Activated T-cell treated with anti-CD3 and anti-CD28 coated beads, Interleukin-2, amount 50 U/mL, for 4 hours (primary cell): ENCODE results near the gene NYAP1. TPM values are rescaled to one million over a fixed set of nuclear protein-coding genes. Genes with fewer than 3 reads are reported as not detected.
"Not testable (repeated sequence)": the region's sequence is repeated elsewhere in the genome, so short reads cannot be mapped to it uniquely, and the experiment has no call there.

Experiments used
- ATAC-seq, 2 donors: fragments of 200-7000 bp; cut with Tn5 transposase; one replicate each; pipeline ENCODE4 v1.10.0; 2021
- DNase-seq: peaks from one replicate; pipeline ENCODE4 v3.0.0-alpha.2; 2020
- H3K27me3 Mint-ChIP-seq: one replicate; pipeline ENCODE4 v1.8.0; 2021; ENCODE audit warnings: low read depth, mixed read lengths
- H3K36me3 Mint-ChIP-seq: one replicate; pipeline ENCODE4 v1.8.0; 2022; ENCODE audit warnings: mixed read lengths; ENCODE audit not compliant: insufficient read depth
- H3K4me1 Mint-ChIP-seq: one replicate; pipeline ENCODE4 v1.8.0; 2021; ENCODE audit warnings: low read depth, mixed read lengths
- H3K4me3 Mint-ChIP-seq: one replicate; pipeline ENCODE4 v1.8.0; 2021; ENCODE audit warnings: mild to moderate bottlenecking, moderate library complexity, mixed read lengths
- H3K9me3 Mint-ChIP-seq: one replicate; pipeline ENCODE4 v1.8.0; 2021; ENCODE audit warnings: mixed read lengths
- total RNA-seq, 3 donors: library from RNA; stranded (reverse); gene quantifications; one replicate each; pipeline ENCODE4 v1.2.1, GENCODE V29; 2021

NYAP1 gene
- under 1 TPM; 0.11 to 0.33 (median 0.18) TPM for total RNA-seq

DNA sequence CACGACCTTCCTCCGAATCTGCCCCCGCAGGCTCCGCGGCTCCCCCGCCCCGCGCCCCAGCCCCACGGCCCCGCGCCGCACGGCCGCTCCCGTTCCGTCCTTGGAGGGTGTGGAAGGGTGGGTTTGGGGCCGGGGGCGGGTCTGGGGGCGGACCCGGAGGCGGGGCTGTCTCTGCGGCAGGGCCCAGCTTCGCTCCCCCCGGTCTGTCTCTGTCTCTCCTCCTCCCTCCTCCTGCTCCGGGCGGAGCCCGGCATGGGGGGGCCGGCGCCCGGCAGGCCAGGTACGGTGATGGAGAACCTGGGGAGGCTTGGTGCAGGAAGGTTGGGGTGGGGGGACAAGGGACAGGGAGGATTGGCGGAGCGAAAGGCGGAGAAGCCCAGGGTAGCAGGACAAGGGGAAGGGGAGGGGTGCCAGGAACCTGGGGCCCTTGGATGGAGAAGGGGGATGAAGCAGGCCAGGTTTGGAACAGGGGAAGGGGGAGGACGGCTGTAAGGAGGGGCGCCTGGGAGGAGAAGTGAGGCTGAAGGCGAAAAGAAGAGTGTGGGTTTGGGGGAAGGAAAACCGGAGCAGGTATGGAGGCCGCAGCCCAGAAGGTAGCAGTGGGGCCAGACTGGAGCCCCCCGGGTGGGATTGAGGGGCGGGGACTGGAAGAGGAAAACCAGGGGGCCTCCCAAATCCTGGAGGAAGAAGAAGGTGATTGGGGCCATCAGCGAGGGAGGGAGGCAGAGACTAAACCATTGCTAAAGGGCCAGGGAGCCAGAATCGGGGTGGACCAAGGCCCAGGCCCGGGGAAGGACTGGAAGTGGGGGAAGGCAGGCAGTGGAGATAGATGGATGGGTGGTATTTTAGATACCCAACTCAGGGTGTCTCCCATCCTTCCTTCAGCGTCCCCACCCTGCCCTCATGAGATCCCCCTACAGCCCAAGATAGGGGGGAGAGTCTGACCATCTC, at the start of gene NYAP1:
Gene NYAP1 (plus strand): TSS at position 206 of the 951 bp plus-strand sequence. CDS start 1,385 bp downstream, outside the sequence.
- peak; percentile 39 to 46 for ATAC-seq
- no peaks in the 10 kb centered on the region for H3K36me3 Mint-ChIP-seq
- DNase-seq = peak; percentile 46
- H3K4me1 Mint-ChIP-seq = peaks cover 17% of the 10 kb centered on the region
- H3K4me3 Mint-ChIP-seq = peak within 1 kb of the TSS; percentile 81
- H3K27me3 Mint-ChIP-seq = no peaks in the 10 kb centered on the region
- H3K9me3 Mint-ChIP-seq = no peaks in the 10 kb centered on the region

DNA sequence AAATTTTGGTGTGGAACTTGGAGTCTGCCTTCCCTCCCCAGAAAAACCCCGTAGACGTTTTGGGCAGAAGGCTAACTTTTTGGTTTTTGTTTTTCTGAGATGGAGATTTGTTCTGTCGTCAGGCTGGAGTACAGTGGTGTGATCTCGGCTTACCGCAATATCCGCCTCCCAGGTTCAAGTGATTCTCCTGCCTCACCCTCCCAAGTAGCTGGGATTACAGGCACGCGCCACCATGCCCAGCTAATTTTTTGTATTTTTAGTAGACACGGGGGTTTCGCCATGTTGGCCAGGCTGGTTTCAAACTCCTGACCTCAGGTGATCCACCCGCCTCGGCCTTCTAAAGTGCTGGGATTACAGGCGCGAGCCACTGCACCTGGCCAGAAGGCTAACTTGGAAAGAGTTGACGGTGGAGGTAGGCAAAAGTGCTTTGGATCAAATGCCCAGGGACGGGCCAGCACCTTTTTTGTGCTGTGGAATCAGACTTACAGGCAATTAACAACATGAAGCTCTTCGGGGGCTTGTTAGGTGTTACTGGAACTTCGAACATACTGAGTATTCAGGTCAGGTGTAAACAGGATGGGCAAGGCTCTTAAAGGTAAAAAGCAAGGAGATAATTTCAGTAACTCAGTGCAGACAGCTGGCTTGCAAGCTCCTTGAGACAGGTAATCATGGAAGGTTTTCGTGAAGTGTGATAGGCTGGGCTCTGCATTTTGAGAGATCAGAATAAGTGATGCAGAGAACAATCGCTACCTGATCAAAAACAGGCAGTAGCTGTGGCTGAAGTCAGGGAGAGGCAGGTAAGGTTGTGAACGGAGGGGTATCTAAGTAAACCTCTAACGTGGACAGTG, 49.2 kb upstream of the NYAP1 start:
- ATAC-seq = no peak
- no peak for DNase-seq
- Mint-ChIP-seq H3K27me3 (no peaks in the 10 kb centered on the region), H3K4me1 (peaks cover 44% of the 10 kb centered on the region), H3K36me3 (peaks cover 33% of the 10 kb centered on the region), H3K9me3 (no peaks in the 10 kb centered on the region), H3K4me3 (peak overlapping the region; percentile 90)

DNA sequence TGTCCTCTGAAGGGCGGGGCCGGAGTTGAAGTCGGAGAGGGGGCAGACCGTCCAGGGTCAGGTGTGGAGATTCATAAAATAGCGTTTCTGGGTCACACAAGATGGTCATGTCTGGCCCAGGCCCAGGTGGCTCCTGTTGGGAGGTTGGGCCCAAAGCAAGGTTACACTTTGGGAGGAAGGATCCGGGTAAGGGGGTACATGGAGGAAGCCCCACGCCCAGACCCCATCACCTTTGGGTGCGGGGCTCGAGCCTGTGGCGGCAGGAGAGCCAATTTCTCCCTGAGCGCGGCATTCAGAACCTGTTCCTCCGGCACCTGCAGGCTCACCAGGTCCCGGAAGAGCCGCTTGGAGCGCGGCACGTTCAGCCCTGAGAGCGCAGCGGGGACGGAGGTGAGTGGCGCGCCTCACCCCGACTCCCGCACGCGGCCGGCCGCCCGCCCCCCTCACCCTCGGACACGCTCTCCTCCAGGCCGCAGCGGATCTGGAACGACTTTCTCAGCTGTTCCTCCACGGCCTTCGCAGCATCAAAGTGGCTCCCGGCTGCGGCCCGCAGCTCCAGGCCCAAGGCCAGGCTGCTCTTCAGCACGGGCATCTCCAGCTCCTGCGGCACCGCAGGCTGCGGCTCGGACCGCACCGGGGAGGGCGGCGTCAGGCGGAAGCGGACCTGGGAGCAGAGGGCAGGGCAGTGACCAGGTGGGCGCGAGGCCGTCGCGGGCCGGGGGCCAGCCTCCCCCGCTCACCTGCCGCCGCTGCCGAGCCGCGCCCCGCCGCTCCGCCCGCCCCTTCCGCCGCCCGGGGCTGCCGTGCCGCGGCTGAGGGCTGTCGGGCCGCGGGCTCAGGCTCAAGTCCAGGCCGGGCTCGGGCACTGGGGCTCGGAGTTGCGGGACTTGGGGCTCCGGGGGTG, 48.1 kb upstream of the NYAP1 start:
- ATAC-seq = peak; percentile 48 to 49
- H3K4me3 Mint-ChIP-seq = peak overlapping the region; percentile 93
- no peaks in the 10 kb centered on the region for H3K9me3 Mint-ChIP-seq
- peak; percentile 42 for DNase-seq
- peaks cover 31% of the 10 kb centered on the region for H3K36me3 Mint-ChIP-seq
- H3K27me3 Mint-ChIP-seq = no peaks in the 10 kb centered on the region
- H3K4me1 Mint-ChIP-seq = peaks cover 42% of the 10 kb centered on the region

DNA sequence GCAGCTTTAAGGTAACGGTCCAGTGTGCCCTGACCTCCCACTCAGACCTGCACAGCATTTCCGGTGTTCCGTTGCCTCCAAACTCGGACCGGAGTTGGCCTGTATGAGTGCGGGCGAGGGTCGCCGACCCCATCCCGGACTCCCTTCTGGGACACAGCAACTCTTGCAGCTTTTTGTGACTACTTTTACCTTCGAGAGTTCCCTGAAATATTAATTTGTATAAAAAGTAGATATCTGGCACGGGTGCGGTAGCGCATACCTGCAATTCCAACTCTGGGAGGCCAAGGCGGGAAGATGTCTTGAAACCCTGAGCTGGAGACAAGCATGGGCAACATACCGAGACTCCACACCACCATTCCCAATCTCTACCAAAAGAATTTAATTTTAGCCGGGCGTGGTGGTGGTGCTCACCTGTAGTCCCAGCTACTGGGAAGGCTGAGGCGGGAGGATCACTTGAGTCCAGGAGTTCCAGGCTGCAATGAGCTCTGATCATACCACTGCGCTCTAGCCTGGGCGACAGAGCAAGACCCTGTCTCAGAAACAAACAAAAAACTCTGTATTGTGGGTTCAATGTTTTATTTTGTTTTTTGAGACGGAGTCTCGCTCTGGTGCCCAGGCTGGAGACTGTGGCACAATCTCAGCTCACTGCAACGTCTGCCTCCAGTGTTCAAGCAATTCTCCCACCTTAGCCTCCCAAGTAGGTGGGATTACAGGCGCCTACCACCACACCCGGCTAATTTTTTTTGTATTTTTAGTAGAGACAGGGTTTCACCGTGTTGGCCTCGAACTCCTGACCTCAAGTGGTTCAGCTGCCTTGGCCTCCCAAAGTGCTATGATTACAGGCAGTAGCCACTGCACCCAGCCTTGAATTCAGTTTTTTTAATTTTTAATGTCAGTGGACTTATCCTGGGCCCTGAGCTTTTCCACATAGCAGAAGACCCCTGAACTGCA, 46.3 kb upstream of the NYAP1 start:
- DNase-seq (no peak), ATAC-seq (no peak)
- Mint-ChIP-seq H3K27me3 (no peaks in the 10 kb centered on the region), H3K9me3 (no peaks in the 10 kb centered on the region), H3K36me3 (peaks cover 24% of the 10 kb centered on the region), H3K4me3 (peak overlapping the region; percentile 16), H3K4me1 (peaks cover 27% of the 10 kb centered on the region)

DNA sequence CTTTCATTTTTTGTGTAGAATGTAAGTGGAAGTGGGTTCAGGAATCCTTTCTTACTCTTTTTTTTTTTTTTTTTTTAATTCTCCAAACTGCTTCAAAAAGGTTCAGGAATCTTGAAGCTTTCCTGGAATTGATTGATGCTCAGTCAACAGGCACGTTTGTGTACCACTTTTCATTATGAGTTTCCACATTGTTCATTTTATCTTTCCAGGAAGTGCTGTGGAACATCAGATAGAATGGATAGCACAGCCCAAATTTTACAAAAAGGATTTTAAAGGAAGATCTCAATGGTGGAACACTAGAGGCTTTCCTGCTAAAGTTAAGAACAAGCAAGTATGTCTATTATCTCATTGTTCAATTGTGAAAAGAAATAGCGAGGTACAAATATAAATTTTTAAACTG, 45.6 kb upstream of the NYAP1 start:
- Mint-ChIP-seq H3K4me1 (peaks cover 22% of the 10 kb centered on the region), H3K27me3 (no peaks in the 10 kb centered on the region), H3K9me3 (no peaks in the 10 kb centered on the region), H3K4me3 (no peak overlapping the region), H3K36me3 (peaks cover 19% of the 10 kb centered on the region)
- ATAC-seq (no peak), DNase-seq (no peak)

DNA sequence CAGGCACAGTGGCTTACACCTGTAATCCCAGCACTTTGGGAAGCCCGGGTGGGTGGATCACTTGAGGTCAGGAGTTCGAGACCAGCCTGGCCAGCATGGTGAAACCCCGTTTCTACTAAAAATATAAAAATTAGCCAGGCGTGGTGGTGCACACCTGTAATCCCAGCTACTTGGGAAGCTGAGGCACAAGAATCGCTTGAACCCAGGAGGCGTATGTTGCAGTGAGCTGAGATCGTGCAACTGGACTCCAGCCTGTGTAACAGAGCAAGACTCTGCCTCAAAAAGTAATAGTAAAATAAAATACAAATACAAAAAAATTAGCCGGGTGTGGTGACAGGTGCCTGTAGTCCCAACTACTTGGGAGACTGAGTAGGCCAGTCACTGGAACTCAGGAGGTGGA, 45.0 kb upstream of the NYAP1 start:
- H3K4me1 Mint-ChIP-seq = peaks cover 17% of the 10 kb centered on the region
- not testable (repeated sequence) for ATAC-seq, H3K9me3 Mint-ChIP-seq, DNase-seq, H3K4me3 Mint-ChIP-seq, H3K27me3 Mint-ChIP-seq
- peaks cover 16% of the 10 kb centered on the region for H3K36me3 Mint-ChIP-seq

DNA sequence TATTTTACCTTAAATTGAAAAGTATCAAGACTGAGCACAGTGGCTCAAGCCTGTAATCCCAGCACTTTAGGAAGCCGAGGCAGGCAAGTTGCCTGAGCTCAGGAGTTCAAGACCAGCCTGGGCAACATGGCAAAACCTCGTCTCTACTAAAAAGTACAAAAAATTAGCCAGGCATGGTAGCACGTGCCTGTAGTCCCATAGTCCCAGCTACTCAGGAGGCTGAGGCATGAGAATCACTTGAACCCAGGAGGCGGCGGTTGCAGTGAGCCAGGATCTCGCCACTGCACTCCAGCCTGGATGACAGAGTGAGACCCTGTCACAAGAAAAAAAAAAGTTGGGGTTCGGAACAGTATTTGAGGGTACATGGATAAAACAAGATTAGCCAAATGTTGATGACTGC, 44.5 kb upstream of the NYAP1 start:
- not testable (repeated sequence) for ATAC-seq, H3K4me3 Mint-ChIP-seq, H3K27me3 Mint-ChIP-seq, DNase-seq, H3K9me3 Mint-ChIP-seq
- H3K36me3 Mint-ChIP-seq = peaks cover 13% of the 10 kb centered on the region
- peaks cover 14% of the 10 kb centered on the region for H3K4me1 Mint-ChIP-seq

DNA sequence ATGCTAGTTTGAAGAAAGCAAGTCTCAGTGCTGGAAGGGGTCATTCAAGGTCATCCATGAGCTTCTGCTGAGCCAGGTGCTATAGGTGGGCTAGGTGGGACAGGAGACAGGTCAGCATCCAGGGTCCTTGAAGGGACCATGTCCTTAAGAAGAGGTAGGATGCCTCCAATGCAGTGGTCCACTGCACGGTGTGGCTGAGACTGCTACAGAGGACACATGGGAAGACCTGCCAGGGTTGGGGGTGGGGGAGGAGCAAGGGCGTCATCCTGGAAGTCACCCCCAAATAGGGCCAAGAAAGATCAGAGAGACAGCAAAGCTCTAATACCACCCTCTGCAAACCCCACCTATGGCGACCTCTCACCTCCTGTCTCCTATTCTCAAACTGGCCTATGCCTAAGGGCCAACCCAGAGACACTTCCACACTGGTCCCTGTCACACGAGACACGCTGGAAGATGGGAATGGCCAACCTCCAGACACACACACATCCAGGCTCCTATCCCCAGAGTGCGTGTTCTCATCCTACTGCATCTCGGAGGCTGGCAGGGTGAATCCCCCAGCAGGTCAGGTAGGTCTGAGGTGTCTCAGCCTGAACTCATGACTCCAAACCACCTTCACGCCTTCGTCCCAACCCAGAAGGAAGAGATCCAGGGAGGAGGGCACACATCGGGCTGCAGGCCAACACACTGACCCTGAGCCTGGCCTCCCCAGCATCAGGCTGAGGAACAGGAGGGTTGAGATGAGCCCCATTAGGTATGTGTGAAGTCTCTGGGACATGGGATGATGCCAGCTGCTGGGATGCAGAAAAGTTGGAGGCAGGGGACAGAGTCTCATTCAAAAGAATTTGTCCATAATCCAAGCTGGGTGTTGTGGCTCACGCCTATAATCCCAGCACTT, 41.8 kb upstream of the NYAP1 start:
- Mint-ChIP-seq H3K9me3 (no peaks in the 10 kb centered on the region), H3K4me3 (no peak overlapping the region), H3K36me3 (no peaks in the 10 kb centered on the region), H3K27me3 (no peaks in the 10 kb centered on the region), H3K4me1 (peaks cover 14% of the 10 kb centered on the region)
- ATAC-seq (no peak), DNase-seq (no peak)

DNA sequence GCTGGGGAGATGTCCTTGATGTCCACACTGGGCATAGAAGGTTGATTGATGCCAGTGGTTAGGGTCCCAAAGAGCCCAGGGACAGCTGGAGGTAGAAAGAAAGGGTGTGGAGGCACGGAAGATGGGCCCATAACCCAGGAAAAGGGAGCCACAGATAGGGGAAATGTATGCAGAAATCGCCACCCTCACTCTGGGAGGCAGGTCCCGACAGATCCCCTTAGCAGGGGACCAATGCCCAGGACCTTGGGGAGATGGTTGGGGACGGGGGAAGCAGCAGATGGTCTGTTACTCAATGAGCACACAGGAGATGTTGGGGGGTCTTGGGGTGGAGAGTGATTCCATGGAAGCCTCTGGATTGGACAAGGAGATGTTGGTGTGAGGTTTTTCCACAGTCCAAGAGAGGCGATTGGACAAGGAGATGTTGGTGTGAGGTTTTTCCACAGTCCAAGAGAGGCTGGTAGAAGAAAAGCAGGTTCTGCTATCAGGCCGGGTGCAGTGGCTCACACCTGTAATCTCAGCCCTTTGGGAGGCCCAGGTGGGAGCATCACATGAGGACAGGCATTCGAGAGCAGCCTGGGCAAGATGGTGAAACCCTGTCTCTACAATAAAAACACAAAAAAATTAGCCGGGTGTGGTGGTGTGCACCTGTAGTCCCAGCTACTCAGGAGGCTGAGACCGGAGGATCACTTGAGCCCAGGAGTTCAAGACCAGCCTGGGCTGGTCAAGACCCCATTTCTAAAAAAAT, 40.5 kb upstream of the NYAP1 start:
- Mint-ChIP-seq H3K27me3 (no peaks in the 10 kb centered on the region), H3K36me3 (no peaks in the 10 kb centered on the region), H3K4me1 (peaks cover 14% of the 10 kb centered on the region), H3K4me3 (no peak overlapping the region), H3K9me3 (no peaks in the 10 kb centered on the region)
- DNase-seq = no peak
- no peak for ATAC-seq

DNA sequence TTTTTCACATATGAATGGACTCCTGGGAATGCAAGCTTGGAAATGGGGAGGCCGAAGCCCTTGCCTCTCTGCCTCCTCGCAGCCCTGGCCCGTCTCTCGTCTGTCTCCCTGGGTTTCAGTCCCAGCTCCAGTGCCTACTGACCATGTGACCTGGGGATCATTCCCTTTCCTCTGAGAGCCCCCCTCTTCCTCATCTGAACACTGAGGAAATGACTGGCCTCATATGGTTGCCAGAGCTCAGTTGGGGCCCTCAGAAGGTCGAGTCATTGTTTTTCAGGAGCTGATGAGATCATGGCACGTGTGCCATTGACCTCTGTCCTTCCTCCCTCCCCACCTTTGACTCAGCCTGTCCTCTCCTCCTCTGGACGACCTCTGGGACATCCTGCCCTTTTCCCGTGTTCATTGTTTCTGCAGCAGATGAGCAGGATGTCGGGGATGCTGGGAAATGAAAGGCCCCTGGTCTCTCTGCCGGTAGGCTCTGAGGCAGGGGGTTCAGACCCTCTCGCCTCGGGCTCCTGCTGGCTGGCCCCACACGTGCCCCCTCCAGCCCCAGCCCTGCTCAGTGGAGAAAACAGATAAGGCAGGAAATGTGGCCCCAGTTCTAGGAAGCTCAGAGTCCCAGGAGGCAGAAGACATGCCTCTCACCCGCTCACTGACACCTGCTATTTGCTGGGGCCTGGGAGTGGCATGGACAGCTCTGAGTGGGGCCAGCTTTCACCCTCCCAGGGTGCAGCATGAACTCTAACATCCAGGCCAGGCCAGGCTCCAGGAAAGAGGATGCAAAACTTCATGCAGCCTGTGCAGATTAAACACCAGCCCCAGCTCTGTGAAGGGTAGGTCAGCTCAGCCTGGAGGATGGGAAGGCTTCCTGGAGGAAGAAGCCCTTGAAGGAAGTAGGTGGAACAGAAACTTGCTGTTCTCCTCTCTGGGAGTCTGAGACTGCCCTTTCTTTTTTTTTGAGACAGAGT, 39.1 kb upstream of the NYAP1 start:
- Mint-ChIP-seq H3K36me3 (no peaks in the 10 kb centered on the region), H3K4me3 (no peak overlapping the region), H3K27me3 (no peaks in the 10 kb centered on the region), H3K9me3 (no peaks in the 10 kb centered on the region), H3K4me1 (peaks cover 14% of the 10 kb centered on the region)
- ATAC-seq (peak; percentile 43 to 63), DNase-seq (no peak)

DNA sequence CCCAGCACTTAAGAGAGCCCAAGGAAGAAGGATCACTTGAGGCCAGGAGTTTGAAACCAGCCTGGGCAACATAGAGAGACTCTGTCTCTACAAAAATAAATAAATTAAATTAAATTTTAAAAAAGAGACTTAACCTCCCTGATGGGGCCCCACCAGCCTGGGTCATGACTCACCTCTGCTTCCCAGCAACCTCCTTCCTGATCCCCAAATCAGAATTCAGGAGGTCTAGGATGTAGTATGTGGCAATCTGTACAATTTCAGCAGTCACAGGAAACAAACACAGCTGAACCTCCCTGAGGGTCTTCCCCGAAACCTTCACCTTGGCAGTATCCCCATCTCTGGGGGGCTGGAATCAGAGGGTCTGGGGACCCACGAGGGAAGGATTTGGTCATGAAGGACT, 37.7 kb upstream of the NYAP1 start:
- no peak overlapping the region for H3K4me3 Mint-ChIP-seq
- no peak for ATAC-seq
- no peaks in the 10 kb centered on the region for H3K9me3 Mint-ChIP-seq
- no peaks in the 10 kb centered on the region for H3K36me3 Mint-ChIP-seq
- H3K4me1 Mint-ChIP-seq = peaks cover 17% of the 10 kb centered on the region
- H3K27me3 Mint-ChIP-seq = no peaks in the 10 kb centered on the region
- DNase-seq = no peak
